IMR-90 (cell line): ENCODE measurements around the gene SPCS3. TPM values are rescaled to one million over a fixed set of nuclear protein-coding genes. Genes with fewer than 3 reads are reported as not detected.

Experiments used
- ATAC-seq: fragments of 200-7000 bp; cut with Tn5 transposase; 2 replicates; pipeline ENCODE4 v1.9.1; 2020; ENCODE audit warnings: low read depth, mild to moderate bottlenecking, moderate library complexity
- BruUV-seq: library from RNA; stranded (reverse); fragments of 400-500 nt; replicated peaks from 2 replicates; lab custom pipeline; 2021; lab: Mats Ljungman, UMichigan
- CTCF ChIA-PET: fragments of 300-600 bp; formaldehyde crosslinking; extraction: SDS; loops from one replicate; lab custom pipeline; 2021; ENCODE audit warnings: antibody characterized with exemption; lab: Yijun Ruan, JAX
- POLR2A ChIA-PET: fragments of 300-600 bp; sonication (Branson Sonifier 250); formaldehyde crosslinking; loops from one replicate; lab custom pipeline; 2022; ENCODE audit warnings: antibody characterized with exemption; ENCODE audit not compliant: unreplicated experiment; lab: Charles Lee
- DNase-seq: peaks from one replicate; pipeline ENCODE4 v3.0.0; 2013
- H2AFZ ChIP-seq: replicated peaks from 2 replicates; pipeline ENCODE3; 2013; ENCODE audit warnings: low read length, mild to moderate bottlenecking; ENCODE audit not compliant: poor library complexity
- H2AK5ac ChIP-seq: 2 replicates; pipeline ENCODE4 v1.6.1; 2013; ENCODE audit warnings: low read depth, low read length, inconsistent platforms
- H2AK9ac ChIP-seq: replicated peaks from 2 replicates; pipeline ENCODE3; 2013; ENCODE audit warnings: mild to moderate bottlenecking, low read depth, low read length, moderate library complexity; ENCODE audit not compliant: poor library complexity
- H2BK120ac ChIP-seq: 2 replicates; pipeline ENCODE4 v1.6.1; 2013; ENCODE audit warnings: low read depth, low read length, inconsistent platforms
- H2BK15ac ChIP-seq: 3 replicates; pipeline ENCODE4 v1.6.1; 2013; ENCODE audit warnings: low read depth, low read length, inconsistent platforms
- H2BK20ac ChIP-seq: 2 replicates; pipeline ENCODE4 v1.6.1; 2013; ENCODE audit warnings: low read depth, mild to moderate bottlenecking, inconsistent platforms, low read length, moderate library complexity
- H2BK5ac ChIP-seq: 2 replicates; pipeline ENCODE4 v1.6.1; 2013; ENCODE audit warnings: mild to moderate bottlenecking, low read depth, low read length, inconsistent platforms; ENCODE audit not compliant: poor library complexity, severe bottlenecking
- H3K14ac ChIP-seq: replicated peaks from 2 replicates; pipeline ENCODE4 v1.6.1; 2013; ENCODE audit warnings: low read depth, low read length, inconsistent platforms
- H3K18ac ChIP-seq: 2 replicates; pipeline ENCODE4 v1.6.1; 2013; ENCODE audit warnings: low read depth, low read length, control low read depth
- H3K23ac ChIP-seq: 2 replicates; pipeline ENCODE4 v1.6.1; 2013; ENCODE audit warnings: low read depth, low read length, inconsistent platforms
- H3K27ac ChIP-seq: 2 replicates; pipeline ENCODE4 v1.5.1; 2013; ENCODE audit warnings: mild to moderate bottlenecking, control low read depth, low read length; ENCODE audit not compliant: insufficient read depth
- H3K27me3 ChIP-seq: 2 replicates; pipeline ENCODE4 v1.6.1; 2013; ENCODE audit warnings: low read length; ENCODE audit not compliant: control insufficient read depth, insufficient read depth
- H3K36me3 ChIP-seq: 2 replicates; pipeline ENCODE4 v1.6.1; 2013; ENCODE audit warnings: low read length, mixed read lengths; ENCODE audit not compliant: control insufficient read depth, insufficient read depth
- H3K4ac ChIP-seq: 2 replicates; pipeline ENCODE4 v1.6.1; 2013; ENCODE audit warnings: low read depth, low read length, inconsistent platforms
- H3K4me1 ChIP-seq: 2 replicates; pipeline ENCODE4 v1.6.1; 2013; ENCODE audit warnings: low read length, mixed read lengths; ENCODE audit not compliant: control insufficient read depth, insufficient read depth
- H3K4me2 ChIP-seq: 2 replicates; pipeline ENCODE4 v1.6.1; 2013; ENCODE audit warnings: low read depth, mild to moderate bottlenecking, control low read depth, low read length, moderate library complexity
- H3K4me3 ChIP-seq: 2 replicates; pipeline ENCODE4 v1.5.1; 2013; ENCODE audit warnings: low read depth, mild to moderate bottlenecking, control low read depth, low read length, moderate library complexity; ENCODE audit not compliant: insufficient read depth
- H3K56ac ChIP-seq: 2 replicates; pipeline ENCODE4 v1.6.1; 2013; ENCODE audit warnings: low read length, inconsistent platforms; ENCODE audit not compliant: insufficient read depth; ENCODE audit errors: extremely low read depth
- H3K79me1 ChIP-seq, 2 experiments: 2 replicates each; pipeline ENCODE4 v1.6.1; 2013; ENCODE audit warnings: low read length in 2 of 2, inconsistent platforms in 1 of 2, low read depth in 1 of 2
- H3K9ac ChIP-seq: 2 replicates; pipeline ENCODE4 v1.6.1; 2013; ENCODE audit warnings: low read depth, low read length, control low read depth
- H3K9me1 ChIP-seq: 2 replicates; pipeline ENCODE4 v1.6.1; 2013; ENCODE audit warnings: low read length, inconsistent platforms; ENCODE audit not compliant: insufficient read depth
- H3K9me3 ChIP-seq: 2 replicates; pipeline ENCODE4 v1.6.1; 2013; ENCODE audit warnings: low read length; ENCODE audit not compliant: control insufficient read depth, insufficient read depth
- H4K20me1 ChIP-seq: 2 replicates; pipeline ENCODE4 v1.6.1; 2013; ENCODE audit warnings: low read length, inconsistent platforms; ENCODE audit not compliant: insufficient read depth
- H4K5ac ChIP-seq: 2 replicates; pipeline ENCODE4 v1.6.1; 2013; ENCODE audit warnings: mild to moderate bottlenecking, low read depth, low read length, control low read depth
- H4K8ac ChIP-seq, 2 experiments: 2 replicates each; pipeline ENCODE4 v1.6.1; 2013; ENCODE audit warnings: low read depth in 2 of 2, low read length in 2 of 2, control low read depth in 1 of 2, inconsistent platforms in 1 of 2
- H4K91ac ChIP-seq: 2 replicates; pipeline ENCODE4 v1.6.1; 2013; ENCODE audit warnings: low read depth, low read length, inconsistent platforms; ENCODE audit not compliant: insufficient read depth
- BHLHE40 ChIP-seq: fragments of 150-350 bp; IDR thresholded peaks from 2 replicates; pipeline ENCODE4 v1.6.1; 2016; ENCODE audit warnings: mild to moderate bottlenecking, low read depth, low read length
- FOS ChIP-seq: fragments of 150-350 bp; IDR thresholded peaks from 2 replicates; pipeline ENCODE4 v1.6.1; 2016; ENCODE audit warnings: low read depth, low read length
- MAFK ChIP-seq: IDR thresholded peaks from 2 replicates; pipeline ENCODE4 v1.6.1; 2012; ENCODE audit warnings: low read depth, low read length, improper control_type of control experiment
- NFE2L2 ChIP-seq: fragments of 150-350 bp; IDR thresholded peaks from 2 replicates; pipeline ENCODE4 v1.6.1; 2016; ENCODE audit warnings: low read depth, mild to moderate bottlenecking, low read length
- POLR2A ChIP-seq: IDR thresholded peaks from 2 replicates; pipeline ENCODE4 v1.6.1; 2012; ENCODE audit warnings: mild to moderate bottlenecking, low read depth, low read length
- SMC3 ChIP-seq: fragments of 150-350 bp; IDR thresholded peaks from 2 replicates; pipeline ENCODE4 v1.6.1; 2016; ENCODE audit warnings: low read depth, mild to moderate bottlenecking, antibody characterized with exemption, low read length, moderate library complexity
- WGBS, 2 experiments: methylation state at CpG; one replicate each; pipeline versions ENCODE4 v1.1.5 to v1.1.7; 2013; ENCODE audit warnings: missing lambda C conversion rate in 2 of 2; ENCODE audit not compliant: insufficient read length in 1 of 2; ENCODE audit errors: extremely low coverage in 2 of 2; 5-methylcytosine and 5-hydroxymethylcytosine counted together
- dilution Hi-C: fragments of 300-500 bp; cut with HindIII; formaldehyde crosslinking; loops from one replicate; pipeline ENCODE4 v1.14.3; 2018; ENCODE audit warnings: low sequenced_read_pairs; ENCODE audit not compliant: unreplicated experiment
- in situ Hi-C: fragments of 300-500 bp; cut with MboI; formaldehyde crosslinking; loops from 3 replicates; pipeline ENCODE4 v1.14.3; 2019; ENCODE audit warnings: low sequenced_read_pairs, inconsistent platforms, mixed read lengths
- intact Hi-C: fragments of 100-400 bp; cut with micrococcal nuclease; formaldehyde crosslinking; loops from 2 replicates; pipeline ENCODE4 v1.10.0; 2022
- polyA plus RNA-seq, 3 experiments: library from polyadenylated mRNA; depleted of rRNA; stranded (reverse); fragments of >200 nt; gene quantifications; 2 replicates each; pipeline ENCODE4 v1.2.3, GENCODE V29; 2012; ENCODE audit warnings: low replicate concordance in 1 of 3
- total RNA-seq: library from RNA; depleted of rRNA; stranded (reverse); fragments of >200 nt; gene quantifications from 2 replicates; pipeline ENCODE4 v1.2.3, GENCODE V29; 2012
- TF ChIP-seq, protein P1 (sequence below): conservative IDR thresholded peaks from 2 replicates; pipeline ENCODE4 v1.5.1; 2012; ENCODE audit warnings: mild to moderate bottlenecking, low read depth, low read length, improper control_type of control experiment
- TF ChIP-seq, protein P2 (sequence below): fragments of 150-350 bp; IDR thresholded peaks from 2 replicates; pipeline ENCODE4 v1.6.1; 2017; ENCODE audit warnings: mild to moderate bottlenecking, antibody characterized with exemption, low read length, low read depth

SPCS3 gene
- total and polyA plus RNA-seq, 2 of the 4 experiments (the other 2 are of a cell fraction), result 41.6 to 77.4 TPM

DNA sequence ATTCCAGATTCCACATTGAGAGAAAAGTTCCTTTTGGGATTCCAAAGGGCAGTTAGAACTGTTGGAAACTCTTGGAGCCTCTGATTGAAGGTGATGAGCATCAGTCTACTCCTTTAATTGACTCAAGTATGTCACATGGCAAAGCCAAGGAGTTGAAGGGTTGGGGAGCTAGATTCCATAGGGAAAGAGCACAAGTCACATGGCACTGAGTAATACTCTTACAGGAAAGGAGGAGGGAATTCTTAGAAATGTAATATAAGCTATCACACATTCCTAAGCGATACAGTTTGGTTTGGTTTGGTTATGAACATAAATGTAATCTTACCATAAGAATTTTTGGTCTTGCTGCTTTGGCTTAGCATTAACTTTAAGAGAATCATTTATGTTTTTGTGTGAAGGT lies 15.7 kb downstream of the SPCS3 start:
- peak overlapping the region; percentile 35 for H2BK5ac ChIP-seq
- no peak overlapping the region; the same call in 1 of the 2 replicates for H2AK5ac ChIP-seq
- intact Hi-C loops, result loop anchor here (10.0 kb wide), 2 partner anchors 1571 to 1971 kb away; no protein-coding TSS in a partner anchor
- 0 out of 2 replicates have a peak overlapping the region, but pooled peaks have one; percentile 6 for H3K23ac ChIP-seq
- H3K9me3 ChIP-seq, result no peaks in the 10 kb centered on the region
- H2BK15ac ChIP-seq, result no peak overlapping the region; the same call in 2 of the 3 replicates
- peaks cover 8% of the 10 kb centered on the region for H3K4me1 ChIP-seq
- H2BK20ac ChIP-seq, result peak overlapping the region; percentile 12; the same call in 1 of the 2 replicates
- H3K27me3 ChIP-seq, result no peaks in the 10 kb centered on the region
- H3K79me1 ChIP-seq, result peaks cover 15 to 37% of the 10 kb centered on the region in 2 experiments; a peak in 3 of 4 replicates
- H3K4me3 ChIP-seq, result no peak overlapping the region
- dilution Hi-C loops, result no loop called here
- H4K20me1 ChIP-seq, result no peaks in the 10 kb centered on the region
- peaks cover 2% of the 10 kb centered on the region for H3K9me1 ChIP-seq
- in situ Hi-C loops, result loop anchor here (5.0 to 25.0 kb wide), 6 partner anchors 191 to 1973 kb away; no protein-coding TSS in a partner anchor
- BruUV-seq, result no TSS peak
- ChIA-PET CTCF (no interaction called here), POLR2A (no interaction called here)
- no peak overlapping the region for H4K5ac ChIP-seq
- H3K18ac ChIP-seq, result peak overlapping the region; percentile 58
- no peak overlapping the region for H3K56ac ChIP-seq
- no peak overlapping the region for H4K91ac ChIP-seq
- H3K14ac ChIP-seq, result peak overlapping the region; percentile 34; the same call in 1 of the 2 replicates
- H3K36me3 ChIP-seq, result peaks cover 2% of the 10 kb centered on the region; the same call in 1 of the 2 replicates
- no peak overlapping the region; the same call in 1 of the 2 replicates for H3K4me2 ChIP-seq
- peak overlapping the region in 1 of 2 experiments; percentile 14; a peak in 1 of 4 replicates for H4K8ac ChIP-seq
- no peak overlapping the region for H2AFZ ChIP-seq
- DNase-seq (peak; percentile 79), ATAC-seq (peak; percentile 79)
- TF ChIP-seq NFE2L2 (no peak), FOS (no peak), POLR2A (no peak), MAFK (no peak), BHLHE40 (no peak), SMC3 (no peak)
- TF ChIP-seq, protein P1, sequence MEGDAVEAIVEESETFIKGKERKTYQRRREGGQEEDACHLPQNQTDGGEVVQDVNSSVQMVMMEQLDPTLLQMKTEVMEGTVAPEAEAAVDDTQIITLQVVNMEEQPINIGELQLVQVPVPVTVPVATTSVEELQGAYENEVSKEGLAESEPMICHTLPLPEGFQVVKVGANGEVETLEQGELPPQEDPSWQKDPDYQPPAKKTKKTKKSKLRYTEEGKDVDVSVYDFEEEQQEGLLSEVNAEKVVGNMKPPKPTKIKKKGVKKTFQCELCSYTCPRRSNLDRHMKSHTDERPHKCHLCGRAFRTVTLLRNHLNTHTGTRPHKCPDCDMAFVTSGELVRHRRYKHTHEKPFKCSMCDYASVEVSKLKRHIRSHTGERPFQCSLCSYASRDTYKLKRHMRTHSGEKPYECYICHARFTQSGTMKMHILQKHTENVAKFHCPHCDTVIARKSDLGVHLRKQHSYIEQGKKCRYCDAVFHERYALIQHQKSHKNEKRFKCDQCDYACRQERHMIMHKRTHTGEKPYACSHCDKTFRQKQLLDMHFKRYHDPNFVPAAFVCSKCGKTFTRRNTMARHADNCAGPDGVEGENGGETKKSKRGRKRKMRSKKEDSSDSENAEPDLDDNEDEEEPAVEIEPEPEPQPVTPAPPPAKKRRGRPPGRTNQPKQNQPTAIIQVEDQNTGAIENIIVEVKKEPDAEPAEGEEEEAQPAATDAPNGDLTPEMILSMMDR, result no peak
- TF ChIP-seq, protein P2, sequence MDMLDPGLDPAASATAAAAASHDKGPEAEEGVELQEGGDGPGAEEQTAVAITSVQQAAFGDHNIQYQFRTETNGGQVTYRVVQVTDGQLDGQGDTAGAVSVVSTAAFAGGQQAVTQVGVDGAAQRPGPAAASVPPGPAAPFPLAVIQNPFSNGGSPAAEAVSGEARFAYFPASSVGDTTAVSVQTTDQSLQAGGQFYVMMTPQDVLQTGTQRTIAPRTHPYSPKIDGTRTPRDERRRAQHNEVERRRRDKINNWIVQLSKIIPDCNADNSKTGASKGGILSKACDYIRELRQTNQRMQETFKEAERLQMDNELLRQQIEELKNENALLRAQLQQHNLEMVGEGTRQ, result peak; percentile 78
- H2AK9ac ChIP-seq, result no peak overlapping the region
- peak overlapping the region; percentile 17; the same call in 1 of the 2 replicates for H3K4ac ChIP-seq
- no CpG with 5 or more reads among the region's 1 CpG for WGBS, 2 experiments
- peak overlapping the region; percentile 30 for H2BK120ac ChIP-seq
- no peak overlapping the region for H3K9ac ChIP-seq
- H3K27ac ChIP-seq, result peak overlapping the region; percentile 20; the same call in 1 of the 2 replicates
